Neural progenitor cell (in vitro differentiated cells): ENCODE results near the gene OR4A47. TPM values are rescaled to one million over a fixed set of nuclear protein-coding genes. Genes with fewer than 3 reads are reported as not detected.

ENCODE experiments used
- total RNA-seq: library from RNA; depleted of rRNA; stranded (reverse); fragments of >200 nt; gene quantifications from 2 replicates; pipeline ENCODE4 v1.2.3, GENCODE V29; 2015; ENCODE audit warnings: low replicate concordance

OR4A47 gene
- total RNA-seq, 1 donor from 2014 or later = not detected

Other genes starting within 250 kb of the OR4A47 start
- not detected in 2 replicates for gene OR4X2, start 243.7 kb upstream of the OR4A47 start, total RNA-seq
- gene OR4X1, start 224.9 kb upstream of the OR4A47 start, total RNA-seq = not detected in 2 replicates
- not detected in 2 replicates for gene OR4S1, start 182.6 kb upstream of the OR4A47 start, total RNA-seq
- gene OR4C3, start 163.9 kb upstream of the OR4A47 start, total RNA-seq = not detected in 2 replicates
- not detected in 2 replicates for gene OR4C5, start 122.3 kb upstream of the OR4A47 start, total RNA-seq